ENCODE results near the gene MRPS22.

Gene MRPS22

DNA sequence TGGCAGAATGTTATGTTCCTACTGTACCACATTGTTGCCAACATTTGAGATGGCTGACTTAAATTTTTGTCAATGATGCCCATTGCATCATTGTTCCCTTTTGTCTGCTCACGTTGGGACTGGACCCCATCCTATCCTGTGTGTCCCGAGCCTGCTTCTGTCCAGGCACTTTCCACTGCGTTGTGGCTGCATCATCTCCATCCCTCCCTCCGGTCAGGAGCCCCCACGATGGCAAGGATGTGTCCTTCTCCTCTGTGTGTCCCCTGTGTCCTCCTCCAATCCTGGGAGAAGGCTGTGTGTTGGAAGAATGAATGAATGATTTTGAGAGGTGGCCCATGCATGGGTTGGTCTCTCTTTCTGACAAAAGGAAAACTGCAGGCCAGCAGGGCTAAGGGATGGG, 19.4 kb upstream of the MRPS22 start:
- DNase-seq (ENCODE audit: low read depth), result no peak
- TF ChIP-seq, protein P1, sequence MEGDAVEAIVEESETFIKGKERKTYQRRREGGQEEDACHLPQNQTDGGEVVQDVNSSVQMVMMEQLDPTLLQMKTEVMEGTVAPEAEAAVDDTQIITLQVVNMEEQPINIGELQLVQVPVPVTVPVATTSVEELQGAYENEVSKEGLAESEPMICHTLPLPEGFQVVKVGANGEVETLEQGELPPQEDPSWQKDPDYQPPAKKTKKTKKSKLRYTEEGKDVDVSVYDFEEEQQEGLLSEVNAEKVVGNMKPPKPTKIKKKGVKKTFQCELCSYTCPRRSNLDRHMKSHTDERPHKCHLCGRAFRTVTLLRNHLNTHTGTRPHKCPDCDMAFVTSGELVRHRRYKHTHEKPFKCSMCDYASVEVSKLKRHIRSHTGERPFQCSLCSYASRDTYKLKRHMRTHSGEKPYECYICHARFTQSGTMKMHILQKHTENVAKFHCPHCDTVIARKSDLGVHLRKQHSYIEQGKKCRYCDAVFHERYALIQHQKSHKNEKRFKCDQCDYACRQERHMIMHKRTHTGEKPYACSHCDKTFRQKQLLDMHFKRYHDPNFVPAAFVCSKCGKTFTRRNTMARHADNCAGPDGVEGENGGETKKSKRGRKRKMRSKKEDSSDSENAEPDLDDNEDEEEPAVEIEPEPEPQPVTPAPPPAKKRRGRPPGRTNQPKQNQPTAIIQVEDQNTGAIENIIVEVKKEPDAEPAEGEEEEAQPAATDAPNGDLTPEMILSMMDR (conservative IDR thresholded peaks at IDR 0.05; ENCODE audit: low read depth, low read length), result no peak
- no peak overlapping the region for H3K4me3 ChIP-seq (ENCODE audit: low read length)

DNA sequence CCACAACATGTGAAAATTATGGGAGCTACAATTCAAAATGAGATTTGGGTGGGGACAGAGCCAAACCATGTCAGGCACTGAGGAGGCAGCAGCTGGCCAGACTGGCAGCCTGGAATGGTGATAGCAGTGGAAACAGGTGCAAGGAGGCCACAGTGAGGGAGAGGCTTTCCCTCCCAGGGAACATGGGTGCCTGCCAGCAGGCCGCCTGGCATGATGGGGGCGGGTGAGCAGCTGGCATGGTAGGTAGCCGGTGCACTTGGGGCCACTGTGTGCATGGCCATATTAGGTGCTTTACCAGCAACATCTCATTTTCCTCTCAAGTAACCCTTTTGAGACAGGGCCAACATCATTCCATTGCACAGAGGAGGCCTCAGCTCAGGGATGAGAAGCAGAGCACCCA, 18.3 kb upstream of the MRPS22 start:
- H3K4me3 ChIP-seq (ENCODE audit: low read length), result no peak overlapping the region
- TF ChIP-seq, protein P1 (conservative IDR thresholded peaks at IDR 0.05; ENCODE audit: low read depth, low read length), result no peak
- no peak for DNase-seq (ENCODE audit: low read depth)

DNA sequence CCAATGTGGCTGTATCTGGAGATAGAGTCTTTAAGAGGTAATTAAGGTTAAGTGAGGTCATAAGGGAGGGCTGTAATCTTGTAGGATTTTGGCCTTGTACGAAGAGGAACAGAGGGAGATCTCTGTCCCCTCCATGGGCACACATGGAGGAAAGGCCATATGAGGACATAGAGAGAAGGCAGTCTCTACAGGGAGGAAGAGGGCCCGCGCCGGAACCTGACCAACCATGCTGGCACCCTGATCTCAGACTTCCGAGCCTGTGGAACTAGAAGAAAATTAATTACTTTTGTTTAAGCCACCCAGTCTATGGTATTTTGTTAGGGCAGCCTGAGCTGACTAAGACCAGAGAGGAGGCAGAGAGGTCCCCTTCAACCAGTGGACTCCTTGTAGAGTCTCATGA, 17.7 kb upstream of the MRPS22 start:
- TF ChIP-seq, protein P1 (conservative IDR thresholded peaks at IDR 0.05; ENCODE audit: low read depth, low read length), result no peak
- no peak for DNase-seq (ENCODE audit: low read depth)
- H3K4me3 ChIP-seq (ENCODE audit: low read length), result no peak overlapping the region

DNA sequence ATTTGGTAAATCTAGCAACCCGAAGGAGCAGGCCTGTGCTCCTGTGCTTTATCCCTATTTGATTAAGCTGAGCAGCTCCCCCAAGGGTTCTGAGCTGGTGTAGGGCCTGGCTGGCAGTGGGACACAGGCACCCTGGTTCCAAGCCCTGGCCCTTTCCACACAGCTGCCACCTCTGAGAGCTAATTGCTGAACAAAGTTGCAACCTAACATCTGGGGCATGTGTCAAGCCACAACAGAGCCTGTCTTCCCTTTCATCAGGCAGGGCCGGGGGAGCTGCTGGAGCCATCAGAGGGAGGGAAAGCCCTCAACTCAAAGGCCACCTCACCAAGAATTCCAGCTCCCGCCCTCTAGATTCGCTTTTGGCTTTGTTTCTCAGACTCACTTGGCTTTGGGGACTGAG, 17.1 kb upstream of the MRPS22 start:
- no peak for DNase-seq (ENCODE audit: low read depth)
- H3K4me3 ChIP-seq (ENCODE audit: low read length), result no peak overlapping the region
- TF ChIP-seq, protein P1 (conservative IDR thresholded peaks at IDR 0.05; ENCODE audit: low read depth, low read length), result no peak

DNA sequence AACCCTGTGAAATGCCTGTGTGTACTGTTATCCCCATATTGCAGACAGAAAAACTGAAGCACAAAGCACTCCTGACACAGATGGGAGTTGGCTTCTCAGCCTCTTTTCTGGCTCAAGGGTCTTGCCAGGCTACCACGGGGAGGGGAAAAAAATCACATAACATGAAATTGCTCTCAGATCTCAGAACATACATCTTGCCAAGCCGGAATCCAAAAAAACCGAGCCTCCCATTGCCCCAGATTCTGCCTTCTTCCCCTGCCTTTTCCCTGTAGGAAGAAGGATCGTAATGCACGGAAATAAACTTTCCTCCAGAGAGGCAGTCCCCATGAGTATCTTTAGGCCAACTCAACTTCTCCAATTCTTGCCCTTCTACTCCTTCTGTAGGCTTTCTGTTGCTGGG, 16.6 kb upstream of the MRPS22 start:
- TF ChIP-seq, protein P1 (conservative IDR thresholded peaks at IDR 0.05; ENCODE audit: low read depth, low read length), result no peak
- DNase-seq (ENCODE audit: low read depth), result no peak
- no peak overlapping the region for H3K4me3 ChIP-seq (ENCODE audit: low read length)

DNA sequence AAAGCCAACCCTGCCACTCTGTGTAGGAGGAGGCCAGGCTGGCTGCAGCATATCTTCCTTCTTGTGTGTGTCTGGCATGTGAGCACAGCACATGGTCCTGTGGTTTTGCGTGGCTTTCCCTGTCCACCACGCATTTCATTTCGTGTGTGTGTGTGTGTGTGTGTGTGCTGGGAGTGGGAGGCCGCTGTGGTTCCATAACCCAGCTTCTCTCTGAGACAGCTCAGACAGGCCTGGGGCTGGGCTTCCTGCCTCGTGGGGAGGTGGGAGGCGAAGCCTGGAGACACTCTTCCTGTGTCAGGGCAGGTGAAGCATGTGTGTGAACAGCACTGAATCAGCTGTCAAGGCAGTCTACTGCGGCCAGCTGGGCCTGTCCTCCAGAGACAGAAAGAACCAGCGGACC, 16.0 kb upstream of the MRPS22 start:
- no peak overlapping the region for H3K4me3 ChIP-seq (ENCODE audit: low read length)
- no peak for DNase-seq (ENCODE audit: low read depth)
- TF ChIP-seq, protein P1 (conservative IDR thresholded peaks at IDR 0.05; ENCODE audit: low read depth, low read length), result no peak

DNA sequence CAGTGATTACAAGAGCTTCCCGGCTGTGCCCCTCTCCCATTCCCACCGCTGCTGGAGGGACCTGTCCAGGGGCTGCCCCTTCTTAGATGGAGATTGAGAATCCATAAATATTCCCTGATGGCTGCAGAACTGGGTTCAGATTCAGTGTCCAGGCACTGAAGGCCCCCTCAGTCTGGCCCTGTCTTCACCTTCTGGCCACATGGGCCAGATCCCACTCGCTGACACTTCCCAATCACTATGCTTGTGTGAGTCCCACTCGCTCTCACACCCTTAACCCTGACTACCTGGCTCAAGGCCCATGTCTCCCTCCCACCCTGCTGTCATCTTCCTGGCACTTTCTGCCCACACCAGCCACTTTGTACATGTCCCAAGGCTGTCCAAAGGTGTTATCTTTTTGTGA, 15.5 kb upstream of the MRPS22 start:
- TF ChIP-seq, protein P1 (conservative IDR thresholded peaks at IDR 0.05; ENCODE audit: low read depth, low read length), result no peak
- no peak overlapping the region for H3K4me3 ChIP-seq (ENCODE audit: low read length)
- no peak for DNase-seq (ENCODE audit: low read depth)
